Measurements from ENCODE around the gene TSBP1.
A peak's percentile ranks its signal among the peaks of the same experiment; 100 is the strongest.
"Not testable (repeated sequence)": the region's sequence is repeated elsewhere in the genome, so short reads cannot be mapped to it uniquely, and the experiment has no call there.

TSBP1 gene

DNA sequence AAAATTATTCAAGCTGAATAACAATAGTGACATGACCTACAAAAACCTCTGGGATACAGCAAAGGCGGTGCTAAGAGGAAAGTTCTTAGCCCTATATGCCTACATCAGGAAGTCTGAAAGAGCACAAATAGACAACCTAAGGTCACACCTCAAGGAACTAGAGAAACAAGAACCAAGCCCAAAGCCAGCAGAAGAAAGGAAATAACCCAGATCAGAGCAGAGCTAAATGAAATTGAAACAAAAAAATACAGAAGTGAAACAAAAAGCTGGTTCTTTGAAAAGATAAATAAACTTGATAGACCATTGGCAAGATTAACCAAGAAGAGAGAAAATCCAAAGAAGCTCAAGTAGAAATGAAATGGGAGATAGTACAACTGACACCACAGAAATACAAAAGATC is 100.3 kb downstream of the TSBP1 start:
- DNase-seq: peak; percentile 10 to 46

DNA sequence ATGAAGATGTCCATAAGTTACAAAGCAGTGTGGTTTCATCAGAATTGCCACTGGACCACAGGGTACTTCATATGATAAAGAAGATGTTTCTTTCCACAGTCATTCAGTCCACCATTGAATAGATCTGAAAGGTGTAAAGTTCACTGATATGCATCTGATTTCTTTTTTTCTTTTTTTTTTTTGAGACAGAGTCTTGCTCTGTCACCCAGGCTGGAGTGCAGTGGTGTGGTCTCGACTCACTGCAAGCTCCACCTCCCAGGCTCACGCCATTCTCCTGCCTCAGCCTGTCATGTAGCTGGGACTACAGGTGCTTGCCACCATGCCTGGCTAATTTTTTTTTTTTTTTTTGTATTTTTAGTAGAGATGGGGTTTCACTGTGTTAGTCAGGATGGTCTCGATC is 103.2 kb downstream of the TSBP1 start:
- peak in 1 of 2 donors; percentile 39 for DNase-seq

DNA sequence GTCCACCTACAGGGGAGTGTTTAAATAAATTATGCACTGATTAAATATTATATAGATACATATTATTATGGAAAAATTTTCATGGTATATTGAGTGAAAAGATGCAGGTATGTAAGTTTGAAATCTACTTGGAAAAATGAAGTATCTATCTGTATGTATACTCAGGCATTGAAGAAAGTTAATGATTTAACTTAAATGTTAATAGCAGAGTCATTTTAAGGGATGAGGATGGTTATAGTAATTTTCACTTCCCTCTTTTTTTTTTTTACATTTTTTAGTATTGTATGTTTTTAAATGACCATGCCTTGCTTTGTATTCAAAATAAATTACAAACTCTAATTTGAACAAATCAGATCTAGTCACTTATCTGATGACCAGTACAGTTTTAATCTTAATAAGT is 104.7 kb downstream of the TSBP1 start:
- DNase-seq: no peak

DNA sequence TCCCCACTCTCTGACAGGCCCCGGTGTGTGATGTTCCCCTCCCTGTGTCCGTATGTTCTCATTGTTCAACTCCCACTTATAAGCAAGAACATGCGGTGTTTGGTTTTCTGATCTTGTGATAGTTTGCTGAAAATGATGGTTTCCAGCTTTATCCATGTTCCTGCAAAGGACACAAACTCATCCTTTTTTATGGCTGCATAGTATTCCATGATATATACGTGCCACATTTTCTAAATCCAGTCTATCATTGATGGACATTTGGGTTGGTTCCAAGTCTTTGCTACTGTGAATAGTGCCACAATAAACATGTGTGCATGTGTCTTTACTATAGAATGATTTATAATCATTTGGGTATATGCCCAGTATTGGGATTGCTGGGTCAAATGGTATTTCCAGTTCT is 114.4 kb downstream of the TSBP1 start:
- DNase-seq: not testable (repeated sequence)

DNA sequence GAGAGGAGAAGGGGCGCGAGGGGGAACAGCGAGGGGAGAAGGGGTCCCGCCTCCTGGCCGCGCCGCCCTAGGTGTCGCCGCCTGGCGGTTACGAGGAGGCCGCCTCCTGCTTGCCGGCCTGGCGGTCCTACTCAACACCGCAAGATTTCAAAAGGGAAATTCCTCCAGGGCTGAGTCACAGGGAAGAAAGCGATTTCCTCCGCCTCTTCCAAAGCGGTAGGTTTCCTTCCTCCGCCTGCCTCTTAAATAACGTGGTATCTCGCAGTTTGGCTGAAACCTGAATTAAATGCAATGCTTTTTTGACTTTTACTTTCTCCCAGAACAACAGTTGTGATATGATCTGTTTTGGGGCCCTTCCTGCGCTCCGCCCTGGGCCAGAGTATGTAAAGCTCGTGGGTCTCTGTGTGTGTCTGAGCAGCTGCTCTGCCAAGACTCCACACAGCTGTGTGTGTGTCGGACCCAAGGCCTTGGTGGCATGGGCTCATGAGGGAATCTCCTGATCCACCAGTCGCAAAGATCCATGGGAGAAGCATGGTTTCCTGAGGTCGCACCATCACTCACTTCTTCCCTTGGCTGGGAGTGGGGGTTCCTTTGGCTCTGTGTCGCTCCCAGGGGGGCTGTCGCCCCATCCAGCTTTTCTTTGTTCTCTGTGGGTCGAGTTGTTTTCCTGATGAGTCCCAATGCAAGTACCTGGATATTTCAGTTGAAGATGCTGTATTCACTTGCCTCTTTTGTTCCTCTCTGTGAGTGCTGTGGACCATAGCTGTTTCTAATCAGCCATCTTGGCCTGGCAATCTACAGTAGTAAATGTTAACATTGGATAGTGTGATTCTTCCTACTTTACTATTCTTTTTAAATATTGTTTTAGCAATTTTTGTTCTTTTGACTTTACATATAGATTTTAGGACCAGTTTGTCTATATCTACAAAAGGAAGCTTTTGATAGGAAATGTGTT is 116.2 kb downstream of the TSBP1 start:
- peak; percentile 66 to 69 for DNase-seq

DNA sequence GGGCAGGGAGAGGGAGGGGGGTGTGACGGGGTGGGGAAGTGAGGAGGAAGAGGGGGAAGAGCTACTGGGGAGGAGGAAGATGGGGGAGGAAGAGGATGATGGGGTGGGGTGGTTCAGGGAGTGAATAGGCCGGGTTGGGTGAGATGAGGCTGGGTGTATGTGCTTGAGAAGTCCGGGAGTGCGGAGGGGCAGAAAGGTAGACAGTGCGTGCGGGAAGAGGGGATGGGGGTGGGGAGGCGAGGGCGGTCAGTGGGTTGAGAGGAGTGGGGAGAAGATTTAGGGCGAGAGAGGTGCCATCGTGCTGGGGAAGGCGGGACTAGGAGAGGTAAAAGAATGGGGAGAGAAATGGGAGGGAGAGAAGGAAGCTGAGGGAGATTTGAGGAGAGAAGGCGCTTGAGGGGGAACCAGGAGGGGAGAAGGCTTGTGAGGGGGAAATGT is 116.9 kb downstream of the TSBP1 start:
- DNase-seq: no peak

DNA sequence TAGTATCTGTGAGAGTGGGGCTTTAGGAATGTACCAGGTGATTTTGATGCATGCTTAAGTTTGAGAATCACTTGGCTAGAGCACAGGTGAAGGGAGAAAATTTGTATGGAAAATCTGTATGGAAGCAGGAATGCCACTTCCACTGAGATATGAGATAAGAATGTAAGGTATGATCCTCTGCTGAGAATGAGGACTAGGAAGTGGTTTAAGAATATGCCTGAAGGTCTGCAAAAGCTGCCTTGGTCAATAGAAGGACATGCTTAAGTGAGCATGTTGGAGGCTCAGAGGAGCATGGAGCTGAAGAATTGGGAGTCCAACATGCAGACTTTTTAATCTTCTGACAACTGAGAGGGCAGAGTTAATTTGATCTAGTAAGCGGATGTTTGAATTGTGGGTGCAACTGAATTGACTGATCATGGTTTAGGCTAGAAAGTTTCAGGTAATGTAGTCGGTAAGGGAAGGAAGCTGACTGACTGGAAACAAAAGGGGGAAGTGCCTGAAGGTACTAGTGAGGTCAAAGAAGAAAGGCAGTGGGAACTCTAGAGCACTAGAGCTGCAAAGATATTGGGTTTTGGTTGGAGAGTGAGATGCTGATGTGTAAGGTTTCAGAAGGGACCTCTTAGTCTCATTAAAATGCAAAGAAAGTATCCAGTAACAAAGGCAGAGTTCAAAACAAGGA is 119.2 kb downstream of the TSBP1 start:
- DNase-seq: no peak

DNA sequence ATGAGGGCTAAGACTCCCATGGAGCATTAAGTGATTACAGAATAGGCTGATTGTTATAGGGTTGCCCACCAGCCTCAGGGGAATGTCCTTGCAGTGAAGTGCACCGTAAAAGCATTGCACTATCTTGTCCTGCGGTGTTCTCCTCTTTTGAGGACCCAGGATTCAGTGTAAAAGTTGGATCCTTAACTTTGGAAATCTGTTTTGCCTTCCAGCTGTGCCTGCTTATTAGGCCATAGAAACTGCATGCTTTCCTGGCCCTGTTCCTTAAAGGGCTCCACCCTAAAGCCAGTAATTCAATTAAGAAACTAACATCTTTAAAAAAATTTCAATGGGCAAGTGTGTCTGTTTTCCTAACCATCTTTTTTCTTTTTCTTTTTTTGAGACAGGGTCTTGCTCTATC is 122.4 kb downstream of the TSBP1 start:
- no peak for DNase-seq

DNA sequence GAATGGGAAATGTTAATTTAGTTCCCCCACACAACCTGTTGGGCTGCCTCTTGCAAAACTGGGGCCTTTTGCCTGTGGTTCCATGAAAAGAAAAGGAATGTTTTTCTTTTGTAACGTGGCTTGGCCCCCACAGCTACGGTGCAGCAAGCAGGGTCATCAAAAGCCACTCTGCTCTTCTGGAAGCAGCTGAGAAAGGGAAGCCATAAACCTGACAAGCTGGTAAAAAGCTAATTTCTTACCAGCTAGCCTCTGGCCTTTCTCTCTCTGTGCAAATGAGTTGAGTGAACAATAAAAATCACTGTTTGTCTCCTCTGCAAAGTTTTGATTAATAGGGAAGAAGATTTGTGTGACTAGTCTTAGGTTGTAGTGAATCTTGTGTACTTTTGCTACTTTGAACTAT is 124.3 kb downstream of the TSBP1 start:
- no peak for DNase-seq

DNA sequence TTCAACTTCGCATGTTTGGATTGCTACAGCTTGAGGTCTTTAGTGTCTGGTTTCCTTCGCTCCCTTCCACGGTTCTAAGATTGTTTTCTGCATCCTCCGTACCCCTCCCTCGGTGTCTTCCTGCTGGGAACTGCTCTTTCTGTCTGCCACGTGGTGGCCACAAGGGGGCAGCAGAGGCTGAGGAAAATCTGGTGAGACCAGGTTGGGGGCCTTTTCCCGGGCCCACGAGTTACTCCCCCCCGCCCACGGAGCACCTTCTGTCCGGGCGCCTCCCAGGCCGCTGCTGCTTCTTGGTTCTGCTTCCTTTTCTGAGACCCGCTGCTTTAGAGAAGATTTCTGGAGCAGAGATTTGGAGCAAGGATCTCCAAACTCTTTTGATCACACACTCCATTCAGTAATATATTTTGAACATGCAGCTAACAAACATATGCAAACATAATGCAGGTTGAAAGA is 126.7 kb downstream of the TSBP1 start:
- DNase-seq: peak; percentile 75 to 78

DNA sequence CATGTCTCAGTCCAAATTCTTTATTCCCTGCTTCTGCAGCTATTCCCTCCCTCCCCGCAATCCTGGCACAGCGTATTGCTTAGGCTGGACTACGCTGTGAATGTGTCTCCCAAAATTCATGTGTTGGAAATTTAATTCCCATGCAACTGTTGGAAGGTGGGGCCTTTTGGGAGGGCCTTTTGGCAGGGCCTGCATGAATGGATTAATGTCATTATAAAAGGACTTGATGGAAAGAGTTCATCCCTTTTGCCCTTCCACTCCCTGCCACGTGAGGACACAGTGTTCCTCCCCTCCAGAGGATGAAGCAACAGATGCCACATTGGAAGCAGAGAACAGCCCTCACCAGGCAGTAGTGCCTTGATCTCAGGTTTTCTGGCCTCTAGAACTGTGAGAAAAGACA is 127.4 kb downstream of the TSBP1 start:
- DNase-seq: no peak

Data from CD4-positive, alpha-beta T cell treated with Interferon alpha-2 for 1 hour (primary cell).